Measurements from ENCODE around the gene ALPK1.
"Not testable (repeated sequence)": the region's sequence is repeated elsewhere in the genome, so short reads cannot be mapped to it uniquely, and the experiment has no call there.

ALPK1 gene

GRCh38 chr4:112302320-112303274 is 5.4 kb downstream of the ALPK1 start:
- no peak for TF ChIP-seq CTCF (IDR thresholded peaks at IDR 0.05; ENCODE audit: insufficient read depth, low read length, poor library complexity, severe bottlenecking)
- no peak for DNase-seq (ENCODE audit: extremely low read depth, insufficient read length)
- Histone ChIP-seq H3K4me3 (replicated peaks; ENCODE audit: low read depth, low read length) (no peak overlapping the region), H3K27me3 (replicated peaks; ENCODE audit: control insufficient read depth, insufficient read depth, low read length) (no peaks in the 10 kb centered on the region), H3K36me3 (ENCODE audit: control insufficient read depth, insufficient read depth, low read length) (no peaks in the 10 kb centered on the region)

GRCh38 chr4:112305477-112305876 is 8.3 kb downstream of the ALPK1 start:
- not testable (repeated sequence) for H3K27me3 ChIP-seq (replicated peaks; ENCODE audit: control insufficient read depth, insufficient read depth, low read length); H3K36me3 ChIP-seq (ENCODE audit: control insufficient read depth, insufficient read depth, low read length); H3K4me3 ChIP-seq (replicated peaks; ENCODE audit: low read depth, low read length); DNase-seq (ENCODE audit: extremely low read depth, insufficient read length)

GRCh38 chr4:112309263-112309791 is 12.2 kb downstream of the ALPK1 start:
- H3K4me3 ChIP-seq (replicated peaks; ENCODE audit: low read depth, low read length); DNase-seq (ENCODE audit: extremely low read depth, insufficient read length); H3K36me3 ChIP-seq (ENCODE audit: control insufficient read depth, insufficient read depth, low read length); H3K27me3 ChIP-seq (replicated peaks; ENCODE audit: control insufficient read depth, insufficient read depth, low read length): not testable (repeated sequence)
- TF ChIP-seq CTCF (IDR thresholded peaks at IDR 0.05; ENCODE audit: insufficient read depth, low read length, poor library complexity, severe bottlenecking), result peak; percentile 7

GRCh38 chr4:112311516-112311915 is 14.3 kb downstream of the ALPK1 start:
- TF ChIP-seq CTCF (IDR thresholded peaks at IDR 0.05; ENCODE audit: insufficient read depth, low read length, poor library complexity, severe bottlenecking), result no peak
- Histone ChIP-seq H3K27me3 (replicated peaks; ENCODE audit: control insufficient read depth, insufficient read depth, low read length) (no peaks in the 10 kb centered on the region), H3K36me3 (ENCODE audit: control insufficient read depth, insufficient read depth, low read length) (no peaks in the 10 kb centered on the region), H3K4me3 (replicated peaks; ENCODE audit: low read depth, low read length) (no peak overlapping the region; the same call in 1 of the 2 replicates)
- no peak for DNase-seq (ENCODE audit: extremely low read depth, insufficient read length)

GRCh38 chr4:112312610-112313239 is 15.6 kb downstream of the ALPK1 start:
- Histone ChIP-seq H3K36me3 (ENCODE audit: control insufficient read depth, insufficient read depth, low read length) (no peaks in the 10 kb centered on the region), H3K4me3 (replicated peaks; ENCODE audit: low read depth, low read length) (peak overlapping the region; percentile 37), H3K27me3 (replicated peaks; ENCODE audit: control insufficient read depth, insufficient read depth, low read length) (no peaks in the 10 kb centered on the region)
- DNase-seq (ENCODE audit: extremely low read depth, insufficient read length), result peak; percentile 79
- no peak for TF ChIP-seq CTCF (IDR thresholded peaks at IDR 0.05; ENCODE audit: insufficient read depth, low read length, poor library complexity, severe bottlenecking)

- no peak for TF ChIP-seq CTCF (IDR thresholded peaks at IDR 0.05; ENCODE audit: insufficient read depth, low read length, poor library complexity, severe bottlenecking)
- no peak for DNase-seq (ENCODE audit: extremely low read depth, insufficient read length)
- Histone ChIP-seq H3K27me3 (replicated peaks; ENCODE audit: control insufficient read depth, insufficient read depth, low read length) (no peaks in the 10 kb centered on the region), H3K4me3 (replicated peaks; ENCODE audit: low read depth, low read length) (no peak overlapping the region), H3K36me3 (ENCODE audit: control insufficient read depth, insufficient read depth, low read length) (no peaks in the 10 kb centered on the region)
Measured at GRCh38 chr4:112315446-112315845, 18.3 kb downstream of the ALPK1 start.

All from GM06990 (cell line).